Measurements from ENCODE around the gene IFI30. TPM values are rescaled to one million over a fixed set of nuclear protein-coding genes. Genes with fewer than 3 reads are reported as not detected.

The IFI30 gene
- total RNA-seq, 1 experiment from 2014 or later: 20.2 TPM

GRCh38 chr19:18145391-18145999, 28.1 kb upstream of the IFI30 start:
- Mint-ChIP-seq H3K4me1 (no peaks in the 10 kb centered on the region), H3K27me3 (ENCODE audit: low read depth) (no peaks in the 10 kb centered on the region), H3K4me3 (no peak overlapping the region), H3K9me3 (peaks cover under 1% of the 10 kb centered on the region), H3K27ac (peak overlapping the region; percentile 49; the same call in 1 of the 2 replicates), H3K36me3 (peaks cover 25% of the 10 kb centered on the region)
- ATAC-seq (no peak), DNase-seq (ENCODE audit: low spot score) (no peak)
- CTCF ChIA-PET: interaction anchor here (1.2 to 2.7 kb wide), 5 partner anchors 12 to 32 kb away, joined by 3 to 10 read pairs (median 4); no protein-coding TSS in a partner anchor
- TF ChIP-seq CREB1 (CRISPR knock-in tag; IDR thresholded peaks at IDR 0.05): no peak
- TF ChIP-seq USF1 (CRISPR knock-in tag; IDR thresholded peaks at IDR 0.05): no peak
- no peak for TF ChIP-seq TEAD1 (CRISPR knock-in tag; IDR thresholded peaks at IDR 0.05)
- no peak for TF ChIP-seq IRF1 (CRISPR knock-in tag; IDR thresholded peaks at IDR 0.05)
- no peak for TF ChIP-seq ESRRA (CRISPR knock-in tag; IDR thresholded peaks at IDR 0.05; ENCODE audit: borderline replicate concordance)
- TF ChIP-seq NR1H2 (CRISPR knock-in tag; IDR thresholded peaks at IDR 0.05): no peak
- TF ChIP-seq CREM (CRISPR knock-in tag; IDR thresholded peaks at IDR 0.05): no peak
- TF ChIP-seq GRHL2 (CRISPR knock-in tag; IDR thresholded peaks at IDR 0.05; ENCODE audit: insufficient replicate concordance, severe bottlenecking): no peak
- no peak for TF ChIP-seq SMAD3 (CRISPR knock-in tag; IDR thresholded peaks at IDR 0.05; ENCODE audit: borderline replicate concordance)
- TF ChIP-seq ZSCAN18 (CRISPR knock-in tag; IDR thresholded peaks at IDR 0.05): no peak
- TF ChIP-seq SMAD4 (CRISPR knock-in tag; IDR thresholded peaks at IDR 0.05): no peak
- no peak for TF ChIP-seq ATF1 (CRISPR knock-in tag; IDR thresholded peaks at IDR 0.05)
- no peak for TF ChIP-seq NR2C2 (CRISPR knock-in tag; IDR thresholded peaks at IDR 0.05)
- POLR2A ChIA-PET: no interaction called here

DNA sequence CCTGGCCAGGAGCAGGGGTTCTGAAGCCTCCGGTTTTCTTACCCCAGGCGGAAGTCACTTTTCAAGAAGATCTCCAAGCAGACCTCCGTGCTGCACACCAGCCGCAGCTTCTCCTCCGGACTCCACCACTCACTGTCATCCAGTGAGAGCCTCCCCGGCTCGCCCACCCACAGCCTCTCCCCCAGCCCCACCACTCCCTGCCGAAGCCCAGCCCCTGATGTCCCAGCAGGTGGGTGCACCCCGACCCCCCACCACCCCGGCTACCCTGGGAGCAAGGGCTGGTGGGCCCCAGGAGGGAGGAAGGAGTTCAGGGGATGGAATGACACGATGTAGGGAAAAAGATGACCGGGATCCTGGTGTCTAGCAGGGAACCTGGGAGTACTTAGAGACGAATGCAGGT, 26.2 kb upstream of the IFI30 start:
- no peak for ATAC-seq
- CTCF ChIA-PET: no interaction called here
- Mint-ChIP-seq H3K9me3 (no peaks in the 10 kb centered on the region), H3K4me1 (peaks cover 9% of the 10 kb centered on the region), H3K27me3 (ENCODE audit: low read depth) (no peaks in the 10 kb centered on the region), H3K4me3 (no peak overlapping the region), H3K36me3 (peaks cover 15% of the 10 kb centered on the region), H3K27ac (no peak overlapping the region)
- DNase-seq (ENCODE audit: low spot score): no peak
- POLR2A ChIA-PET: no interaction called here
- TF ChIP-seq FOXJ3 (CRISPR knock-in tag; IDR thresholded peaks at IDR 0.05; ENCODE audit: borderline replicate concordance): no peak
- TF ChIP-seq ZNF138 (CRISPR knock-in tag; conservative IDR thresholded peaks at IDR 0.05): no peak
- TF ChIP-seq ZNF263 (CRISPR knock-in tag; IDR thresholded peaks at IDR 0.05; ENCODE audit: low read depth): no peak
- TF ChIP-seq EMX1 (CRISPR knock-in tag; IDR thresholded peaks at IDR 0.05): no peak
- no peak for TF ChIP-seq CREM (CRISPR knock-in tag; IDR thresholded peaks at IDR 0.05)
- TF ChIP-seq SMAD4 (CRISPR knock-in tag; IDR thresholded peaks at IDR 0.05): no peak

- Mint-ChIP-seq H3K36me3 (peaks cover 12% of the 10 kb centered on the region), H3K4me3 (no peak overlapping the region), H3K4me1 (peaks cover 17% of the 10 kb centered on the region), H3K27ac (no peak overlapping the region), H3K9me3 (no peaks in the 10 kb centered on the region), H3K27me3 (ENCODE audit: low read depth) (no peaks in the 10 kb centered on the region)
- CTCF ChIA-PET: interaction anchor here (0.9 to 1.8 kb wide), 7 partner anchors 11 to 179 kb away, joined by 3 to 9 read pairs (median 3); no protein-coding TSS in a partner anchor
- ATAC-seq (no peak), DNase-seq (ENCODE audit: low spot score) (no peak)
- POLR2A ChIA-PET: no interaction called here
- TF ChIP-seq ATF2 (CRISPR knock-in tag; IDR thresholded peaks at IDR 0.05; ENCODE audit: borderline replicate concordance, low read depth): no peak
- TF ChIP-seq, protein P1, sequence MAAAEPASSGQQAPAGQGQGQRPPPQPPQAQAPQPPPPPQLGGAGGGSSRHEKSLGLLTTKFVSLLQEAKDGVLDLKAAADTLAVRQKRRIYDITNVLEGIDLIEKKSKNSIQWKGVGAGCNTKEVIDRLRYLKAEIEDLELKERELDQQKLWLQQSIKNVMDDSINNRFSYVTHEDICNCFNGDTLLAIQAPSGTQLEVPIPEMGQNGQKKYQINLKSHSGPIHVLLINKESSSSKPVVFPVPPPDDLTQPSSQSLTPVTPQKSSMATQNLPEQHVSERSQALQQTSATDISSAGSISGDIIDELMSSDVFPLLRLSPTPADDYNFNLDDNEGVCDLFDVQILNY (CRISPR knock-in tag; IDR thresholded peaks at IDR 0.05): no peak
- TF ChIP-seq HMGA2 (CRISPR knock-in tag; IDR thresholded peaks at IDR 0.05): no peak
- TF ChIP-seq ATF6 (CRISPR knock-in tag; IDR thresholded peaks at IDR 0.05): no peak
- no peak for TF ChIP-seq NR1H2 (CRISPR knock-in tag; IDR thresholded peaks at IDR 0.05)
- no peak for TF ChIP-seq HMGXB4 (CRISPR knock-in tag; IDR thresholded peaks at IDR 0.05)
- TF ChIP-seq MAX (CRISPR knock-in tag; IDR thresholded peaks at IDR 0.05): no peak
- no peak for TF ChIP-seq GTF2I (CRISPR knock-in tag; conservative IDR thresholded peaks at IDR 0.05)
These were observed 24.0 kb upstream of the IFI30 start for GRCh38 chr19:18149596-18149975.

All from WTC11 (cell line).